RWPE2 (cell line): ENCODE results near the gene SGTB.

Experiments
- ATAC-seq: fragments of 200-7000 bp; cut with Tn5 transposase; 3 replicates; pipeline ENCODE4 v1.9.1; 2021; ENCODE audit warnings: low read depth
- DNase-seq: peaks from one replicate; pipeline ENCODE4 v3.0.0-alpha.2; 2020; ENCODE audit warnings: low spot score
- H3K27ac ChIP-seq: fragments of 450-650 bp; 2 replicates; pipeline ENCODE4 v1.5.1; 2017; ENCODE audit warnings: mild to moderate bottlenecking; ENCODE audit not compliant: poor library complexity, severe bottlenecking
- H3K27me3 ChIP-seq: fragments of 250-450 bp; sonication (Bioruptor Pico); 2 replicates; pipeline ENCODE4 v1.5.1; 2021; ENCODE audit warnings: mild to moderate bottlenecking, moderate library complexity; ENCODE audit not compliant: insufficient read depth, poor library complexity, severe bottlenecking
- H3K36me3 ChIP-seq: fragments of 250-450 bp; sonication (Bioruptor Pico); 2 replicates; pipeline ENCODE4 v1.5.1; 2020; ENCODE audit warnings: low read depth, mild to moderate bottlenecking, moderate library complexity
- H3K4me1 ChIP-seq: fragments of 250-450 bp; sonication (Bioruptor Pico); 2 replicates; pipeline ENCODE4 v1.5.1; 2021; ENCODE audit warnings: mild to moderate bottlenecking, moderate library complexity; ENCODE audit not compliant: insufficient read depth, poor library complexity, severe bottlenecking
- H3K4me3 ChIP-seq: fragments of 250-450 bp; sonication (Bioruptor Pico); 2 replicates; pipeline ENCODE4 v1.5.1; 2021; ENCODE audit warnings: mild to moderate bottlenecking, moderate library complexity; ENCODE audit not compliant: severe bottlenecking
- H3K9me3 ChIP-seq: fragments of 250-450 bp; sonication (Bioruptor Pico); 2 replicates; pipeline ENCODE4 v1.5.1; 2021; ENCODE audit warnings: mild to moderate bottlenecking, moderate library complexity; ENCODE audit not compliant: severe bottlenecking
- TF ChIP-seq, protein P1 (sequence below): fragments of 450-650 bp; IDR thresholded peaks from one replicate; pipeline ENCODE4 v1.5.1; 2017; ENCODE audit warnings: mild to moderate bottlenecking, moderate library complexity; ENCODE audit not compliant: poor library complexity, severe bottlenecking

Gene SGTB

DNA sequence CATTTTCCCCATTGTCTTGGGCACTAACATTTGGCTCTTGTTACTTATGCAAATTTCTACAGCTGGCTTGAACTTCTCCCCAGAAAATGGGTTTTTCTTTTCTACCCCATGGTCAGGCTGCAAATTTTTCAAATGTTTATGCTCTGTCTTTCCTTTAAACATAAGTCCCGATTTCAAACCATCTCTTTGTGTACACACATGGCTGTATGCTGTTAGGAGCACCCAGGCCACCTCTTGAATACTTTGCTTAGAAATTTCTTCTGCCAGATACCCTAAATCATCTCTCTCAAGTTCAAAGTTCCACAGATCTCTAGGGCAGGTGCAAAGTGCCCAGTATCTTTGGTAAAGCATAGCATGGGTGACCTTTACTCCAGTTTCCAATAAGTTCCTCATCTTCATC is 45.7 kb upstream of the SGTB start:
- no peak overlapping the region for H3K27ac ChIP-seq
- no peak overlapping the region for H3K4me3 ChIP-seq
- no peaks in the 10 kb centered on the region for H3K27me3 ChIP-seq
- H3K9me3 ChIP-seq: no peaks in the 10 kb centered on the region
- H3K4me1 ChIP-seq: peaks cover 12% of the 10 kb centered on the region
- TF ChIP-seq, protein P1, sequence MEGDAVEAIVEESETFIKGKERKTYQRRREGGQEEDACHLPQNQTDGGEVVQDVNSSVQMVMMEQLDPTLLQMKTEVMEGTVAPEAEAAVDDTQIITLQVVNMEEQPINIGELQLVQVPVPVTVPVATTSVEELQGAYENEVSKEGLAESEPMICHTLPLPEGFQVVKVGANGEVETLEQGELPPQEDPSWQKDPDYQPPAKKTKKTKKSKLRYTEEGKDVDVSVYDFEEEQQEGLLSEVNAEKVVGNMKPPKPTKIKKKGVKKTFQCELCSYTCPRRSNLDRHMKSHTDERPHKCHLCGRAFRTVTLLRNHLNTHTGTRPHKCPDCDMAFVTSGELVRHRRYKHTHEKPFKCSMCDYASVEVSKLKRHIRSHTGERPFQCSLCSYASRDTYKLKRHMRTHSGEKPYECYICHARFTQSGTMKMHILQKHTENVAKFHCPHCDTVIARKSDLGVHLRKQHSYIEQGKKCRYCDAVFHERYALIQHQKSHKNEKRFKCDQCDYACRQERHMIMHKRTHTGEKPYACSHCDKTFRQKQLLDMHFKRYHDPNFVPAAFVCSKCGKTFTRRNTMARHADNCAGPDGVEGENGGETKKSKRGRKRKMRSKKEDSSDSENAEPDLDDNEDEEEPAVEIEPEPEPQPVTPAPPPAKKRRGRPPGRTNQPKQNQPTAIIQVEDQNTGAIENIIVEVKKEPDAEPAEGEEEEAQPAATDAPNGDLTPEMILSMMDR: no peak
- DNase-seq: no peak
- H3K36me3 ChIP-seq: peaks cover 16% of the 10 kb centered on the region
- ATAC-seq: no peak

DNA sequence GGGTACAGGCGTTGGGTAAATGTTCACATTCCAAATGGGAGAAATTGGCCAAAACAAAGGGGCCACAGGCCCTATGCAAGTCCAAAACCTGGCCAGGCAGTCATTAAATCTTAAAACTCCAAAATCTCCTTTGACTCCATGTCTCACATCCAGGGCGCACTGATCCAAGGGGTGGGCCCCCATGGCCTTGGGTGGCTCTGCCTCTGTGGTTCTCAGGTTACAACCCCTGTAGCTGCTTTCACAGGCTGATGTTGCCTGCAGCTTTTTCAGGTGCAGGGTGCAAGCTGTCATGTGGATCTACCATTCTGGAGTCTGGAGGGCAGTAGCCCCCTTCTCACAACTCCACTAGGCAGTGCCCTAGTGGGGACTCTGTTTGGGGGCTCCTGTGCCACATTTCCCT is 44.9 kb upstream of the SGTB start:
- Histone ChIP-seq H3K4me1 (peaks cover 12% of the 10 kb centered on the region), H3K36me3 (peaks cover 16% of the 10 kb centered on the region), H3K27ac (no peak overlapping the region), H3K27me3 (no peaks in the 10 kb centered on the region), H3K4me3 (no peak overlapping the region), H3K9me3 (no peaks in the 10 kb centered on the region)
- TF ChIP-seq, protein P1: no peak
- ATAC-seq (no peak), DNase-seq (no peak)

- no peak overlapping the region for H3K27ac ChIP-seq
- no peaks in the 10 kb centered on the region for H3K9me3 ChIP-seq
- DNase-seq (no peak), ATAC-seq (no peak)
- no peak overlapping the region for H3K4me3 ChIP-seq
- peaks cover 16% of the 10 kb centered on the region for H3K36me3 ChIP-seq
- H3K4me1 ChIP-seq: peaks cover 12% of the 10 kb centered on the region
- TF ChIP-seq, protein P1: no peak
- H3K27me3 ChIP-seq: no peaks in the 10 kb centered on the region
Observed at GRCh38 chr5:65766175-65766574, 44.3 kb upstream of the SGTB start.

DNA sequence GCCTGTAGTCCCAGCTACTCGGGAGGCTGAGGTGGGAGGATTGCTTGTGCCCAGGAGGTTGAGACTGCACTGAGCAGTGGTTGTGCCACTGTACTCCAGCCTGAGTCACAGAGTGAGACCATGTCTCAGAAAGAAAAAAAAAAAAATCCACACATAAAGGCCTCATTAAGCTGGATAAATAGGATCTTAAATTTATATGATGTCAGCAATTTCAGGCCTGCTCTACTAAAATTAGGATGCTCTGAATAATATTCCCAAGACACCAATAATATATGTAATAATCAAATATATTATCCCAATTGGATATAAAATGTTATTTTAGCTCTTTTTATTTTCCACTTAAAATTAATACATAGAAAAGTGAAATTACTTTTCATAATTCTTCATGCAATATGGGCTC is 43.7 kb upstream of the SGTB start:
- Histone ChIP-seq H3K27me3 (no peaks in the 10 kb centered on the region), H3K4me1 (peaks cover 12% of the 10 kb centered on the region), H3K4me3 (no peak overlapping the region), H3K9me3 (no peaks in the 10 kb centered on the region), H3K36me3 (peaks cover 16% of the 10 kb centered on the region), H3K27ac (no peak overlapping the region)
- TF ChIP-seq, protein P1: no peak
- ATAC-seq: no peak
- DNase-seq: no peak

- TF ChIP-seq, protein P1: no peak
- DNase-seq (no peak), ATAC-seq (peak; percentile 44; the same call in 2 of the 3 replicates)
- H3K27ac ChIP-seq: no peak overlapping the region
- H3K36me3 ChIP-seq: peaks cover 31% of the 10 kb centered on the region
- no peaks in the 10 kb centered on the region for H3K9me3 ChIP-seq
- H3K4me3 ChIP-seq: no peak overlapping the region
- no peaks in the 10 kb centered on the region for H3K4me1 ChIP-seq
- H3K27me3 ChIP-seq: no peaks in the 10 kb centered on the region
Observed at GRCh38 chr5:65762234-65762633, 40.3 kb upstream of the SGTB start.
